Esophagus muscularis mucosa (tissue), 4 donors: ENCODE data around the gene UPP2. TPM values are rescaled to one million over a fixed set of nuclear protein-coding genes. Genes with fewer than 3 reads are reported as not detected.

ENCODE experiments used
- DNase-seq: peaks from one replicate; pipeline ENCODE4 v3.0.0-alpha.2; 2017; ENCODE audit errors: extremely low spot score
- H3K27ac ChIP-seq, 4 donors: fragments of 200-600 bp; sonication (generic); replicated peaks in 1 of 4; 1 replicate in 3 of 4; 2 replicates in 1 of 4; pipeline ENCODE4 v1.5.1; 2016 to 2019; ENCODE audit warnings: mild to moderate bottlenecking in 1 of 4
- H3K27me3 ChIP-seq, 4 donors: fragments of 200-600 bp; sonication (generic); one replicate each; pipeline versions ENCODE4 v1.5.1 to v1.6.0; 2016 to 2019
- H3K36me3 ChIP-seq, 4 donors: fragments of 200-600 bp; sonication (generic); one replicate each; pipeline ENCODE4 v1.5.1; 2016 to 2019
- H3K4me1 ChIP-seq, 4 donors: fragments of 200-600 bp; sonication (generic); one replicate each; pipeline ENCODE4 v1.5.1; 2016 to 2019
- H3K4me3 ChIP-seq, 4 donors: fragments of 200-600 bp; sonication (generic); 1 replicate in 2 of 4; 2 replicates in 2 of 4; pipeline ENCODE4 v1.5.1; 2016 to 2019; ENCODE audit warnings: mild to moderate bottlenecking in 4 of 4, moderate library complexity in 1 of 4
- H3K9me3 ChIP-seq, 4 donors: fragments of 200-600 bp; sonication (generic); 1 replicate in 3 of 4; 2 replicates in 1 of 4; pipeline ENCODE4 v1.5.1; 2016 to 2019
- CTCF ChIP-seq, 3 experiments: fragments of 200-600 bp in 2 of 3; fragments of 450-650 bp in 1 of 3; sonication (generic) in 2 of 3; IDR thresholded peaks; one replicate each; pipeline ENCODE4 v1.5.1; 2017 to 2019; ENCODE audit warnings: antibody characterized with exemption in 3 of 3, mild to moderate bottlenecking in 2 of 3, moderate library complexity in 1 of 3
- EP300 ChIP-seq: sonication (generic); formaldehyde crosslinking; IDR thresholded peaks from one replicate; pipeline ENCODE4 v1.6.1; 2017; ENCODE audit warnings: antibody characterized with exemption
- POLR2A ChIP-seq: fragments of 450-650 bp; IDR thresholded peaks from one replicate; pipeline ENCODE4 v1.6.1; 2017; ENCODE audit warnings: antibody characterized with exemption, moderate library complexity, mild to moderate bottlenecking, low read depth
- POLR2AphosphoS5 ChIP-seq, 2 donors: sonication (generic); formaldehyde crosslinking; IDR thresholded peaks; one replicate each; pipeline ENCODE4 v1.6.1; 2017; ENCODE audit warnings: antibody characterized with exemption in 2 of 2
- WGBS: methylation state at CpG from one replicate; pipeline ENCODE4 v1.1.5; 2018; 5-methylcytosine and 5-hydroxymethylcytosine counted together
- intact Hi-C: fragments of 100-400 bp; cut with DNase I; formaldehyde crosslinking; loops from one replicate; pipeline ENCODE4 v1.15.1; 2023
- total RNA-seq, 4 donors: library from RNA; depleted of rRNA; stranded (reverse); fragments of >200 nt; gene quantifications; one replicate each; pipeline versions ENCODE4 v1.1.0 to v1.2.1, GENCODE V29; 2016

UPP2 gene
- total RNA-seq, 4 donors from 2014 or later: not detected

DNA sequence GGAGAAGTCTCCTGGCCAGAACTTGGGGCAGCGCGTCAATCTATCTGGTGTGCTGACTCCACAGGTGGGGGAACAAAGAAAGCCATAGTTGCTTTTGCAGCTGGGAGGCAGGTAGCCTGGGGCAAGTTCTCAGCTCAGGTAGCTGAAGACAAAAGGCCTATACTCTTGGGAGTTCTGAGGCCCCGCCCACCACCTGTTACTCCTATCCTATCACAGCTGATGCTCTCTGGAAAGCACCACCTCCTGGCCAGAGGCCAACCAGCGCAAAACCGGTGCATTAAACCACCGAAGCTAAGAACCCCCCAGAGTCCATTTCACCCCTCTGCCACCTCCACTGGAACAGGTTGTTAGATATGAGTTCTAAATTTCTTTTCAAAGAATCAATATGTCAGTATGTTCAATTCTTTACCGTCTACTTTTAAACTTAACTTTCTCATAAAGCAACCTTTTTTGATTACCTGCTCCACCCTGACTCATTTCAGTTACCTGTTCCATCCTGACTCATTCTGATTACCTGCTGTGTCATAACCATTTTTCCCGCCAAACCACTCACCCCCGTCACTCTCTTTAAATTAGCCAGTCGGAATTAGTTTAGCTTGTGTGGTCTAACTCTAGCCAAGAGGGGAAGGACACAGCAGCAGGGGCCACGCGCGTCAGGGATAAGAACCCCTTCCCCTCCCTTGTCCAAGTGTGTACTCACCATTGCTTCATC is 43.4 kb downstream of the UPP2 start:
- Histone ChIP-seq H3K36me3 (no peaks in the 10 kb centered on the region), H3K27ac (no peak overlapping the region), H3K4me3 (no peak overlapping the region), H3K9me3 (no peaks in the 10 kb centered on the region), H3K27me3 (no peaks in the 10 kb centered on the region), H3K4me1 (no peaks in the 10 kb centered on the region)
- intact Hi-C loops: no loop called here
- TF ChIP-seq EP300 (no peak), CTCF (IDR thresholded peaks at IDR 0.05) (no peak), POLR2AphosphoS5 (IDR thresholded peaks at IDR 0.05) (no peak), POLR2A (no peak)
- 97% methylated on average over 12 of the region's 13 CpGs for WGBS
- DNase-seq: no peak

DNA sequence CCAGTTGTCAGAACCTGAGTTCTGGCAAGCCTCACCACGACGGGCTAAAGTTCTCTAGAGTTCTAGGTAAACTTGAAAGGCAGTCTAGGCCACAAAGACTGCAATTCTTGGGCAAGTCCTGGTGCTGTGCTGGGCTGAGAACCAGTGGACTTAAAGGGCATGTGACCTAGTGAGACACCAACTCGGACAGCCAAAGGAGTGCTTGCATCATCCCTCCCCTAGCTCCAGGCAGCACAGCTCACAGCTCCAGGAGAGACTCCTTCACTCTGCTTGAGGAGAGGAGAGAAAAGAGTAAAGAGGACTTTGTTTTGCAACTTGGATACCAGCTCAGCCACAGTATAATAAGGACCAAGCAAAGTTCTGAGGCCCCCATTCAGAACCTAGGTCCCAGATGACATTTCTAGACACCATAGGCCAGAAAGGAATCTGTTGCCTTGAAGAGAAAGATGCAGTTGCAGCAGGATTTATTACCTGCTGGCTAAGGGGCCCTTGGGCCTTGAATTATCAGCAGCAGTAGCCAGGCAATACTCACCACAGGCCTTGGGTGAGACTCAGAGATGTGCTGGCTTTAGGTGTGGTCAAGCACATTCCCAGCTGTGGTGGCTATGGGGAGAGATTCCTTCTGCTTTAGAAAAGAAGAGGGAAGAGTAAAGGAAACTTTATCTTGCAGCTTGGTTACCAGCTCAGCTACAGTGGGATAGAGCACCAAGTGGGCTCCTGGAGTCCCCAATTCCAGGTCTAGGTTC is 51.8 kb downstream of the UPP2 start:
- H3K27ac ChIP-seq: no peak overlapping the region
- no peak for DNase-seq
- 71% methylated on average over 3 of the region's 3 CpGs for WGBS
- no peak overlapping the region for H3K4me3 ChIP-seq
- H3K36me3 ChIP-seq: no peaks in the 10 kb centered on the region
- intact Hi-C loops: no loop called here
- no peaks in the 10 kb centered on the region for H3K27me3 ChIP-seq
- TF ChIP-seq POLR2A: no peak
- no peak for TF ChIP-seq POLR2AphosphoS5 (IDR thresholded peaks at IDR 0.05)
- TF ChIP-seq EP300: no peak
- TF ChIP-seq CTCF (IDR thresholded peaks at IDR 0.05): no peak
- peaks cover 0 to 7% (median 3%) of the 10 kb centered on the region in 4 donors for H3K9me3 ChIP-seq
- no peaks in the 10 kb centered on the region for H3K4me1 ChIP-seq

GRCh38 chr2:158154596-158154995 is 52.9 kb downstream of the UPP2 start:
- H3K4me1 ChIP-seq: no peaks in the 10 kb centered on the region
- DNase-seq: no peak
- intact Hi-C loops: no loop called here
- H3K9me3 ChIP-seq: peaks cover 0 to 7% (median 3%) of the 10 kb centered on the region in 4 donors
- TF ChIP-seq EP300: no peak
- TF ChIP-seq CTCF (IDR thresholded peaks at IDR 0.05): no peak
- no peak for TF ChIP-seq POLR2AphosphoS5 (IDR thresholded peaks at IDR 0.05)
- TF ChIP-seq POLR2A: no peak
- H3K27me3 ChIP-seq: no peaks in the 10 kb centered on the region
- no peak overlapping the region for H3K27ac ChIP-seq
- no peak overlapping the region for H3K4me3 ChIP-seq
- H3K36me3 ChIP-seq: no peaks in the 10 kb centered on the region

- no peak for DNase-seq
- intact Hi-C loops: no loop called here
- H3K27ac ChIP-seq: no peak overlapping the region
These were observed 71.0 kb downstream of the UPP2 start for GRCh38 chr2:158172719-158173118.

More at GRCh38 chr2:158172719-158173118, 71.0 kb downstream of the UPP2 start:
- 39% methylated on average over 2 of the region's 2 CpGs for WGBS
- Histone ChIP-seq H3K9me3 (no peaks in the 10 kb centered on the region), H3K27me3 (no peaks in the 10 kb centered on the region), H3K4me3 (no peak overlapping the region), H3K36me3 (no peaks in the 10 kb centered on the region), H3K4me1 (no peaks in the 10 kb centered on the region)
- TF ChIP-seq EP300 (no peak), POLR2A (no peak), CTCF (IDR thresholded peaks at IDR 0.05) (no peak), POLR2AphosphoS5 (IDR thresholded peaks at IDR 0.05) (no peak)
